Measurements from ENCODE around the gene ITGA8.
"Not testable (repeated sequence)": the region's sequence is repeated elsewhere in the genome, so short reads cannot be mapped to it uniquely, and the experiment has no call there.

Gene ITGA8

DNA sequence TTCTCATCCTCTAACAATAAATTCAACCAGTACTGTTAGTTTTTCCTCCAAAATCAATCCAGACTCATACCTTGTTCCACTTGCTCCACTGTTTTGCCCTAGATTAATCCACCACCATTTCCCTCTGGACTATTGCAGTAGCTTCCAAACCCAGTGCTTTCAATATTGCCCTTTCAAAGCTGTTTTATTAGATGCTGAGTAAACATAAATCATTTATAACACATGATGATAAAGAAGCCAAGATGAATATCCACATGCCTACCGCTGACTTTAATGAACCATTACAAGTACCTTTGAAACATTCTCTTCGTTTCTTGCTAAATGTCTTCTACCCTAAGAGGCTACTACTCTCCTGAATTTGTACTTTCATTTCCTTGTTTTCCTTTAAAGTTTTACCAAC lies 174.5 kb downstream of the ITGA8 start:
- no peak for DNase-seq

DNA sequence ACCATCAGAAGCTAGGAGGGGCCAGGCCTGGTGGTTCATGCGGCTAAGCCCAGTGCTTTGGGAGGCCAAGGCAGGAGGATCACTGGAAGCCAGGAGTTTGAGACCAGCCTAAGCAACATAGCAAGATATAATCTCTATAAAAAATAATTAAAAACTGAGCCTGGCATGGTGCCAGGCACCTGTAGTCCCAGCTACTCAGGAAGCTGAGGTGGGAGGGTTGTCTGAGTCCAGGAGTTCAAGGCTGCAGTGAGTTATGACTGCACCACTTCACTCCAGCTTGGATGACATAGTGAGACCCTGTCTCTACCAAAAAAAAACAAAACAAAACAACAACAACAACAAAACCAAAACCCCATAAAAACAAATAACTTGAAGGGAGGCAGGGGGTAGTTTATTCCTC lies 175.7 kb downstream of the ITGA8 start:
- DNase-seq: no peak

DNA sequence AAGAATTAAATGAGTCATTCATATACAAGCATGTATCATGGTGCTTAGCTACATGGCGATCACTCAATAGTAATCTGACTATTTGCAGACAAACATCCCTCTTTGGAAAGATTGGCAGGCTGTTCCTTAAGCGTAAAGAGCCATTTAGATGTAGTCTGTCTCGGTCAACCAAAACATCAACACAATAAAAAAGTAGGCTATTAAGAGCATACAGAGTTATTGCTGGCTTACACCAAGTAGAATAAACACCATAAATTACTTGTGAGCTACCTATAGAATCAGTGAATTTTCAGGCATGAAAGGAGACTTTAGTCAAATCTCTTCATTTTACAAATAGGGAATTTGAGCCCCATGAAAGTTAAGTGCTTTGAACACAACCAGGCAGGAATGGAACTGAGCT lies 176.9 kb downstream of the ITGA8 start:
- DNase-seq: no peak

DNA sequence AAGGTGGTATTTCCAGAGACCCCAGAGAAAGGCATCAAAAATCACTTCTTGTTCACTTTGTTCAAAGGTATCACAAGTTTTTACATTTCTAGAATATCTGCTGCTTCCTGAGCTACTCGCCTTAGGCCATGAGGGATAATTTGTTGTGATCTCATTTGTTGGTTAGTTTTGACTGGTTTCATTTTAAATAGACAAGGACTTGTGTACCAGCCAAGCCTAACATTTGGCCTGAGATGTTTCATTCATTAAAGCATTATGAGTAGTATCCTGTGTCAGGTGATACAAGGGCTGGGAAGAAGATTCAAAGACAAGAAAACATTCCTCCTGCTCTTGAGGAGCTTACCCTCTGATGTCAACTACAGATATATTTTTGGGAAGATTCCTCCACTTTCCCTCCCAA lies 178.3 kb downstream of the ITGA8 start:
- no peak for DNase-seq

GRCh38 chr10:15540727-15541126 lies 179.0 kb downstream of the ITGA8 start:
- no peak for DNase-seq

DNA sequence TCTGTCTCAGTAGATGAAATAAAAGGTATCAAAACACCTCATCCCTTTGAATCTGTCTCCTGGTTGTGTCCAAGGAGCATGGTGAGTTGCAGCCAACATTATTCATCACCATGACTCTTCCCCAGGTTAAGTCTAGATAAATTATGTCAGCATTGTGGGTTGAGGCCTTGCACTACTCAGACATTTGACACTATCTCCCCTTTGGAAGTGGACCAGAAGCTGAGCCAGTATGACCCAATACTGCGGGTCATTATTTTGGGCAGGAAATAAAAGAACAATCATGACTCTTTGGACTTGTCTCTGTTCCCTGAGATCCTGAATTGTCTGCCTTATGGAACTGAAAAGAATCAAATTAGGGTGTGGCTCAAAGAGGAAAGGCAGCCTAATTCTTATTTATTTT lies 180.5 kb downstream of the ITGA8 start:
- no peak for DNase-seq

DNA sequence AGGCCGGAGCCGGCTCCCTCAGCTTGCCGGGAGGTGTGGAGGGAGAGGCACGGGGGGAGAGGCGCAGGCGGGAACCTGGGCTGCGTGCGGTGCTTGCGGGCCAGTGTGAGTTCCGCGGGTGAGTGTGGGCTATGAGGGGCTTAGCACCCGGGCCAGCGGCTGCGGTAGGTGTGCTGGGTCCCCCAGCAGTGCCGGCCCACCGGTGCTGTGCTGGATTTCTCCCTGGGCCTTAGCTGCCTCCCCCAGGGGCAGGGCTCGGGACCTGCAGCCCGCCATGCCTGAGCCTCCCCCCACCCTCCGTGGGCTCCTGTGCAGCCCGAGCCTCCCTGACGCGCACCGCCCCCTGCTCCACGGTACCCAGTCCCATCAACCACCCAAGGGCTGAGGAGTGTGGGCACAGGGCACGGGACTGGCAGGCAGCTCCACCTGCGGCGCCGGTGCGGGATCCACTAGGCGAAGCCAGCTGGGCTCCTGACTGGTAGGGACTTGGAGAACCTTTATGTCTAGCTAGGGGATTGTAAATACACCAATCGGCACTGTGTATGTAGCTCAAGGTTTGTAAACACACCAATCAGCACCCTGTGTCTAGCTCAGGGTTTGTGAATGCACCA lies 184.7 kb downstream of the ITGA8 start:
- not testable (repeated sequence) for DNase-seq

GRCh38 chr10:15531927-15532722 lies 187.6 kb downstream of the ITGA8 start:
- no peak for DNase-seq

DNA sequence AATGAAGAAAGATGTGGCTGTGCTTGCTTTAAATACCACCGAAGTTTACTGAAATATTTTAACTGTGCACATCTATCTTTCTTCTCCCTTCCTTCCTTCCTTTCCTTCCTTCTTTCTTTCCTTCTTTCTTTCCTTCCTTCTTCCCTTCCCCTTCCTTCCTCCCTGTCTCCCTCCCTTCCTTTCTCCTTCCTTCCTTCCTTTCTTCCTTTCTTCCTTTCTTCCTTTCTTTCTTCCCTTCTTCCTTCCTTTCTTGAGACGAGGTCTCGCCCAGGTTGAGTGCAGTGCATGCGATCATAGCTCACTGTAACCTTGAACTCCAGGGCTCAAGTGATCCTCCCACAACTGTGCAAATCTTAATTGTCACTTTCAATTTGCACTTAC lies 190.9 kb downstream of the ITGA8 start:
- no peak for DNase-seq

DNA sequence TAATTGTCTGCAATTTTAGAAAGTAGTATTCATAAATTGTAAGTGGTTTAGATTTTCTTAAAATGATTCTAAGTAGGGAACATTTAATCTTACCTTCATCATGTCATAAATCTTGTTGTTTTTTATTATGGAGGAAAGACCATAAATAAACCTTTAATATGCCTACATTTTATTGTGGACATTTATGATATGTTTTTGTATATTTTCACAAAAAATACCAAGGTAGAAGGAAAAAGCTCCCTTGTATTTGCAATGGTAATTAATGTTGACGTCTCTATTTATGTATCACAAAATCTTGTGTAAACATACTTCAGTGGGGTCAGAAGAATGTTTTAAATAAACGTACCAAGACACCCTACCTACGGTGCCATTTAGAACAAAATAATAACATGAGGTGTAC lies 193.0 kb downstream of the ITGA8 start:
- no peak for DNase-seq

GRCh38 chr10:15521328-15521903 lies 198.3 kb downstream of the ITGA8 start:
- no peak for DNase-seq

GRCh38 chr10:15518250-15518649 lies 201.5 kb downstream of the ITGA8 start:
- DNase-seq: no peak

- DNase-seq: no peak
Observed at GRCh38 chr10:15516256-15517085, 203.3 kb downstream of the ITGA8 start.

DNA sequence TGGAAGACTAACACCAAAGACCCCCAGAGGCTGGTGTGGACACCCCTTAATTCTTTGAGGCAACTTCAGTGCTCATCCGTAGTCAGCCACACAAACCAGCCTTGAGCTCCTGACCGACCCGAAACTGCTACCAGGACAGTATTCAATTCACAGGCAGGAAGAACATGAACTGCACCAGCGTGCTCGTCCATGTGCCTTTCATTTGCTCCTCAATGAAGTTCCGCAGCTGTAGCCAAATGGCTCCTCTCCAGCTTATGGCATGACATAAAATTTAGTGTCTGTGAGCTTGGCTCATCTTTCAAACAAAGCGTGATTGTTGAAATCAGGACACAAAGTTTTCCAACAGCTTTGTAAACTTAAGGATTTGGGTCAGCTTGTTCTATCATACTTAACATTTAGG lies 204.5 kb downstream of the ITGA8 start:
- no peak for DNase-seq

GRCh38 chr10:15510963-15511362 lies 208.8 kb downstream of the ITGA8 start:
- no peak for DNase-seq

- no peak for DNase-seq
Observed at GRCh38 chr10:15505329-15505728, 214.4 kb downstream of the ITGA8 start.

GRCh38 chr10:15504101-15504840 lies 215.5 kb downstream of the ITGA8 start:
- DNase-seq: no peak

- no peak for DNase-seq
Observed at GRCh38 chr10:15494850-15495506, 224.7 kb downstream of the ITGA8 start.

GRCh38 chr10:15491856-15492642 lies 227.7 kb downstream of the ITGA8 start:
- DNase-seq: no peak

- DNase-seq: no peak
Observed at GRCh38 chr10:15489431-15489830, 230.3 kb downstream of the ITGA8 start.

- DNase-seq: no peak
Observed at GRCh38 chr10:15487376-15487775, 232.3 kb downstream of the ITGA8 start.
